Raji (cell line): ENCODE measurements around the gene ARHGAP20.

ENCODE experiments used
- POLR2A ChIP-seq: IDR thresholded peaks from 2 replicates; pipeline ENCODE4 v1.6.1; 2011; ENCODE audit warnings: low read depth, low read length, control low read depth; ENCODE audit not compliant: insufficient read depth

Gene ARHGAP20, protein sequence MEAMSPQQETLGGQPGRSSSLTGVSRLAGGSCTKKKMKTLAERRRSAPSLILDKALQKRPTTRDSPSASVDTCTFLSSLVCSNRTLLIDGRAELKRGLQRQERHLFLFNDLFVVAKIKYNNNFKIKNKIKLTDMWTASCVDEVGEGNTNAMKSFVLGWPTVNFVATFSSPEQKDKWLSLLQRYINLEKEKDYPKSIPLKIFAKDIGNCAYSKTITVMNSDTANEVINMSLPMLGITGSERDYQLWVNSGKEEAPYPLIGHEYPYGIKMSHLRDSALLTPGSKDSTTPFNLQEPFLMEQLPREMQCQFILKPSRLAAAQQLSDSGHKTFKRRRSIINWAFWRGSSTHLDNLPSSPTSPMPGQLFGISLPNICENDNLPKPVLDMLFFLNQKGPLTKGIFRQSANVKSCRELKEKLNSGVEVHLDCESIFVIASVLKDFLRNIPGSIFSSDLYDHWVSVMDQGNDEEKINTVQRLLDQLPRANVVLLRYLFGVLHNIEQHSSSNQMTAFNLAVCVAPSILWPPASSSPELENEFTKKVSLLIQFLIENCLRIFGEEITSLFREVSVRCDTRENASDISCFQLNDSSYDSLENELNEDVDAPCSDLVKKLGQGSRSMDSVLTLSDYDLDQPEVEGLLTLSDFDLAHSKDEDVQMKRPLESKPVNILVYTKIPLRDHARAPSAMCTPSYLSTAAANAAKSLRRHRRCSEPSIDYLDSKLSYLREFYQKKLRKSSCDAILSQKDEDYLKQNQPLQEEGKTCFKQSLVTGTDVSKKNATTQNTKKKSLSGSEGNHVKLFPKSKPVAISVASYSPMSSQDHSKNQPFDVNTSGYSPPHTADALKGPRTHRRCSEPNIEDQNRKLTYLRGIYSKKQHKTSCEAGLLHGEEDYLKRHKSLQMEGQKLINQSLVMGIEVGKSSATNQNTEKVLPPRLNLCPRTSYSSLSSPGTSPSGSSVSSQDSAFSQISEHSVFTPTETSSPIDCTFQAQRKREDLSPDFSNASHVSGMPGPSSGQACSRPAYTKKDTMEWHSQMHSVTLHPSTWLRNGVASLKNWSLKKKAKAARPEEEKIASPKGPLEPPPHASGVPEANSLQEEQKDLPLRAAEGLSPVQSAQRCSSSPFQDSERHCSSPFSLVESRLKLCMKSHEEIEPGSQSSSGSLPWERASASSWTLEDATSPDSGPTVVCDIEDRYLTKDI

DNA sequence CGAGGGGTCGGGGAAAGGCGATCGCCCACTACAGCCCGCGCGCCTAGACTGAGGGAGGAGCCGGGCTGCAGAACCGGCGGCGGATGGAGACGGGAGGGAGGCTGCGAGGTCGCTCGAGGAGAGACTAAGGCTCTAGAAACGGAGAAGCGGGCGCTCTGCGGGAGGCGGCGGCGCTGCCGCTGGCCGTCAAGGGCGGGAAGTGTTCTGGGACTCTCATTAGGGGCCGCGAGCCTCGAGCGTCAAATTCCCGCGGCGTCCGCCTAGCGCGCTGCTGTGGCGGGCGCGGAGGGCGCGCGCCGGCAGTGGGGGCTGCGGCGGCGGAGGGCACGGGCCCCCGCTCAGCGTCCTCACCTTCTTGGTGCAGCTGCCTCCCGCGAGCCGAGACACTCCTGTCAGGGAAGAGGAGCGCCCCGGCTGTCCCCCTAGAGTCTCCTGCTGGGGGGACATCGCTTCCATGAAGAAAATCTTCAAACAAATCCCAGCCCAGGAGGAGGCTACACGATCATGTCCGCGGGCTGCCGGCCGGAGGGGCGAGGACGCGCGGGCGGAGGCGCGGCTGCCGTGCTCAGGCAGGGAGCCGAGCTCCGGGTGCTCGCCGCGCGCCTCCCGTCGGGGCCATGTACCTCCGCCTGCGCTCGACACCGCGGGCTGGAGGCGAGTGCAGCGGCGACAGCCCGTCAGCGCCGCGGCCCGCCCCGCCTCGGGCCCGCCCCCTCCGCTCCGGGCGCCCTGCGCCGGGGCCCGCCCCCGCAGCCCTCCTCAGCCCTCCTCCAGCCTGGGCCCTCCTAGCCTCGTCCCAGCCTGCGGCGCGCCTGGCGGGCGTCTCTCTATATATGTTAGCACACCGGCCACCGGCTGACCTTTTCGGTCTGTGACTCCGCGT is at the start of gene ARHGAP20:
ARHGAP20 (minus strand) TSS at position 662 of the 883 bp plus-strand sequence; CDS start at position 456, 206 bp downstream.
- TF ChIP-seq POLR2A, result no peak

DNA sequence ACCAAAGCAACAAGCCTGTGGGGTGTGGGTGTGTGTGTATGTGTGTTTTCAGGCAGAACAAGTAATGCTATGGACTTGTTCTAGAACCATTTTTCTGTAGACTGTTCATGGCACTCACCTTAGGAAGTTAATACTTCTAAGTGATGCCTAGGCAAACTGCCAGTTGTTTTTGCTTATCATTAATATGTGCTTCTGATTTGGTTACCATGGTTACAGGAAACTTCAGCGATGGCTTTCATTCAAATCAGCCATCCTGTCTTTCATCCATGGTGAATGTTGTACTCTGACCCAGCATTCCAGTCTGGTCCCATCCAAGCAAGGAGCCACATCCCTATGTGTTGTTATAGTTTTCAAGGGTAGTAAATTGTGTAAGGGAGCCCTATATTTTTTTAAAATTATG is 49.8 kb upstream of the ARHGAP20 start:
- no peak for TF ChIP-seq POLR2A

- TF ChIP-seq POLR2A, result no peak
Measured at GRCh38 chr11:110761131-110761530, 48.9 kb upstream of the ARHGAP20 start.

DNA sequence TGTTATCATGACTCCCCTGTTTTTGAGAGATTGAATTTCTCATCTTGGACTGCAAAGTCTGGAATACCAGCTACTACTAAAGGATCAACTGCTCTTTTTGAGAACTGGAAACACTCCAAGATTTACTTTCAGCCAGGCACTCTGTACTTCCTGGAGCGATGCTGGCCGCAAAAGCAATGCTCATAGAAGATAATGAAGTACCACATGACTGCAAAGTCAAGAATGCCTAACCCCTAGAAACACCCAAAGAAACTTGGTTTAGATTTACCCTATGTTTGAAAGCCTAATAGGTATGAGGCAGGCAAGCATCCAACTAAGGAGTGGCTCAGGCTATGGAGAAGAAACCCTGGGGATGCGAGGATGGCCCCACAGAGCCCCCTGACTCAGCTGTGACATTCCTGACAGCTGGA is 47.7 kb upstream of the ARHGAP20 start:
- TF ChIP-seq POLR2A, result no peak

GRCh38 chr11:110757962-110758755 is 45.9 kb upstream of the ARHGAP20 start:
- no peak for TF ChIP-seq POLR2A

DNA sequence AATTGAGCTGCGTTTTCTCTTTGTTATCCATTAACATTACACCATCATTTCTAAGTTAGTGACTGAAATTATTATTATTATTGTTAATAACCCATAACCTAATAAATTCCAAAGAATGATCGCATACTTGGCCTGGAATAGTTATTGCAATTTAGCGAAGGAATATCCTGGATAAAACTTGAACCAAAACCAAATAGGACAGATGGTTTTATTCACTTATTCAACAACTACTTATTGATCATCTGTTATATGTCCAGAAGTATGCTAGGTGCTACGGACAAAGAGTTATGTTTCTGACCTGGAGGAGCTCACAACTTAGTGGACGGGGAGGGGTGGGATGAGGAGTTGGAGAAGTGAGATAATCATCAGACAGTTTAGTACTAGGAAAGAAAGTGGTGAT is 44.8 kb upstream of the ARHGAP20 start:
- no peak for TF ChIP-seq POLR2A

- TF ChIP-seq POLR2A, result no peak
Measured at GRCh38 chr11:110755941-110756340, 43.7 kb upstream of the ARHGAP20 start.

GRCh38 chr11:110752890-110753289 is 40.7 kb upstream of the ARHGAP20 start:
- no peak for TF ChIP-seq POLR2A

DNA sequence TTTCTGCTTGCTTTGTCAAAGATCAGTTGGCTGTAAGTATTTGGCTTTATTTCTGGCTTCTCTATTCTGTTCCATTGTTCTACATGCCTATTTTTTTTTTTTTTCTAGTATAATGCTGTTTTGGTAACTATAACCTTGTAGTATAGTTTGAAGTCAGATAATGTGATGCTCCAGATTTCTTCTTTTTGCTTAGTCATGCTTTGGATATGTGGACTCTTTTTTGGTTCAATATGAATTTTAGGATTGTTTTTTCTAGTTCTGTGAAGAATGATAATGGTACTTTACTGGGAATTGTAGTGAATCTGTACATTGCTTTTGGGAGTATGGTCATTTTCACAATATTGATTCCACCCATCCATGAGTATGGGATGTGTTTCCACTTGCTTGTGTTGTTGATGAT is 37.9 kb upstream of the ARHGAP20 start:
- TF ChIP-seq POLR2A, result no peak

DNA sequence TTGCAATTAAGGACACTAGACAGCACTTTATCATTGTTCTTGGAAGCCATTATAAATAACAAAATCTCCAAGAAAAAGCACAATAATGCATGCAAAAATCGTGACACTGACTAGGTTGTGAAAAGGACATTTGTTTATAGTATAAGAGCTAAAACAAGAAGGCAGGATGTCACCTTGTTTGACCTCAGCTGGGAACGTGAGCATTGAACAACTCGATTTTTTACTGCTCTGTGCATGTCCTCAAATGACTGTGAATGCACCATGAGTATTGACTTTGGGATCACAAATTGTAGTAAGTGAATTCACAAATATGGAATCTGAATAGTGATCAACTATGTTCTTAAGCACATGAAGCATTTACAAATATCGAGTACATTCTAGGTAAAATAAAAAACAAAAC is 35.3 kb upstream of the ARHGAP20 start:
- no peak for TF ChIP-seq POLR2A

- no peak for TF ChIP-seq POLR2A
Measured at GRCh38 chr11:110738641-110739040, 26.4 kb upstream of the ARHGAP20 start.

DNA sequence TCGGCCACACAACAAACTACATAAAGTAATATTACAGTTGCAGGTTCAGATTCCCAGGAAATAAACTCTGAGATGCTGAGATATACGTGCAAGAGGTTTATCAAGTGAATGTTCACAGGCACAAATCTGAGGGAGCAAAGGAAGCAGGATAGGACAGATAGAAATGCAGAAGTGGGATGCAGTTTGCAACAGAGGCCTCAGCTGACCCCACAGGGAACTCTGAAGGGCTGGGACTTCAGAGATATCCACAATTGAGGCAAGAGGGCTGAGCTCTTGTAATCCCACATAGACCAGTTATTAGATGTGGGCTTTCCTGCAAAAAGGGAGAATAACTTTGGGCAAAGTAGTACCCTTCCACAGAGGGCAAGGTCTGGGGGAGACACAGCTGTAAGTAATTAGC is 25.4 kb upstream of the ARHGAP20 start:
- TF ChIP-seq POLR2A, result no peak

GRCh38 chr11:110736171-110736553 is 23.9 kb upstream of the ARHGAP20 start:
- no peak for TF ChIP-seq POLR2A

DNA sequence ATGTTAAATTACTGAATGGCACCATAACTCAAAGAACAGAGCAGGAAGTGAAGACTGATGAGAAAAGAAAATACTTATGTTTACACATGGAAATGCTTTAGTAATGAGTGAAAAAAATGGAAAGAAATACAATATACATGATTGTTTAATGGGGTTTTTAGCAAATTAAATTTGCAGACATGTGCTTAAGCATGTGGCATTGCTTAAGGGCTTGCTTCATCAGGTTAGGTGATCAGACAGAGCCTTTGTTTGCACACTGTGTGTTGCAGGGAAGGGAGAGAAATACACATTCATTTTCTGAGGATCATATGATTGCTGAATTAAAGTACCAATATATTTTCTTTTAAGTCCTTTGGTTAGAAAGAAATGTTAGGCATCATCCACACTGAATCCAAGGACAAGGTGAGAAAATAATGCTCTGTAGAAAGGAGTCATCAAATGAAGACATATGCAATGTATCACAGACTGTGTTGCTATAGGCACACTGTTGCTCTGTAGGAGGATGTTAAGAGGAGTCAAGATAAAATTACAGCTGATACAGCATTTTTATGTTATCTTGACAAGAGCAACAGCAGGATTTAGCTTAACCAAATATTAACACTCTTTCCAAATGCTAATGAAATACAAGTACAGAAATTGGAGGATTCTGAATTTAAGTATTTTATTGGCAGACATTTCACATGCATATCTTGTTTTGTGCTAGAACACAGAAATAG is 23.4 kb upstream of the ARHGAP20 start:
- no peak for TF ChIP-seq POLR2A

DNA sequence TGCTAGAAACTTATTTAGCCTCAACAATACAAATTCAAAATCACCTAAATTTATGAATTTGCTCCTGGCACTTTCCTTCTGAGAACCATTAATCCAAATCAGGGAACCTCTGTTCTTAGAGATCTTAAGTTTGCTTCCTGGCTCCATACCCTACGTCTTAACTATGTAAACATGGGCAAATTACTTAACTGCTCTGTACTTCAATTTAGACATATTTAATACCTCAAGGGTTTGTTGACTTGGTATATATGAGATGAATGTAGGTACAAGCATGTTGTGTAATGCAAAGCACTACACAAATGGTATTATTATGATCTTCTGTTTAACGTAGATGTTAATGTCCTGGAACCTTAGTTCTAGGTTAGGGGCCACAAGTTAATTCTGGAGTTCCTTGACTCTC is 22.6 kb upstream of the ARHGAP20 start:
- TF ChIP-seq POLR2A, result no peak
